Fibroblast of the aortic adventitia (primary cell): ENCODE data around the gene PCNT. TPM values are rescaled to one million over a fixed set of nuclear protein-coding genes. Genes with fewer than 3 reads are reported as not detected.

ENCODE experiments used
- DNase-seq: peaks from one replicate; pipeline ENCODE4 v3.0.0-alpha.2; 2010; ENCODE audit warnings: low read depth
- H3K4me3 ChIP-seq: 2 replicates; pipeline ENCODE4 v1.5.1; 2011; ENCODE audit warnings: low read depth, mild to moderate bottlenecking, control low read depth, low read length, moderate library complexity
- CTCF ChIP-seq: IDR thresholded peaks from 2 replicates; pipeline ENCODE4 v1.5.1; 2011; ENCODE audit warnings: mild to moderate bottlenecking, low read length, control low read depth, inconsistent platforms; ENCODE audit not compliant: insufficient read depth
- total RNA-seq: library from RNA; depleted of rRNA; stranded (reverse); fragments of >200 nt; gene quantifications from 2 replicates; pipeline ENCODE4 v1.2.3, GENCODE V29; 2012; ENCODE audit warnings: low replicate concordance

PCNT gene
- total RNA-seq, 1 donor = 27.8 TPM

GRCh38 chr21:46356005-46356338 is 32.0 kb downstream of the PCNT start:
- no peak for TF ChIP-seq CTCF
- no peak for DNase-seq
- no peak overlapping the region for H3K4me3 ChIP-seq

- no peak overlapping the region for H3K4me3 ChIP-seq
- no peak for DNase-seq
- no peak for TF ChIP-seq CTCF
Measured at GRCh38 chr21:46356494-46357334, 32.8 kb downstream of the PCNT start.

- no peak overlapping the region for H3K4me3 ChIP-seq
- no peak for TF ChIP-seq CTCF
- DNase-seq = no peak
Measured at GRCh38 chr21:46357335-46357604, 33.3 kb downstream of the PCNT start.

GRCh38 chr21:46357684-46358425 is 33.9 kb downstream of the PCNT start:
- no peak overlapping the region for H3K4me3 ChIP-seq
- no peak for DNase-seq
- TF ChIP-seq CTCF = no peak

GRCh38 chr21:46361176-46361575 is 37.2 kb downstream of the PCNT start:
- TF ChIP-seq CTCF = no peak
- H3K4me3 ChIP-seq = no peak overlapping the region
- DNase-seq = no peak

- no peak for DNase-seq
- no peak overlapping the region for H3K4me3 ChIP-seq
- no peak for TF ChIP-seq CTCF
Measured at GRCh38 chr21:46361935-46362334, 38.0 kb downstream of the PCNT start.
